ENCODE measurements around the gene ZCCHC10. TPM values are rescaled to one million over a fixed set of nuclear protein-coding genes. Genes with fewer than 3 reads are reported as not detected.

Gene ZCCHC10
- total and polyA plus RNA-seq, 9 of the 15 experiments (the other 6 are each of a cell fraction or from before 2014, with no cell fraction given), result 11.9 to 146 (median 51.8) TPM

- TF ChIP-seq ELK1 (CRISPR knock-in tag; IDR thresholded peaks at IDR 0.05) (no peak), SAP30 (IDR thresholded peaks at IDR 0.05; ENCODE audit: borderline replicate concordance, insufficient read depth, low read depth, low read length, poor library complexity, severe bottlenecking) (no peak), RUNX1 (IDR thresholded peaks at IDR 0.05; ENCODE audit: low read depth) (no peak), ZNF197 (CRISPR knock-in tag; IDR thresholded peaks at IDR 0.05; ENCODE audit: low read depth) (peak; percentile 89), BCOR (IDR thresholded peaks at IDR 0.05) (no peak), NFATC3 (IDR thresholded peaks at IDR 0.05) (no peak), PBX2 (CRISPR knock-in tag; IDR thresholded peaks at IDR 0.05; ENCODE audit: low read depth) (no peak), PBX2 (tag; conservative IDR thresholded peaks at IDR 0.05; ENCODE audit: low read depth) (peak; percentile 94), ZNF444 (CRISPR knock-in tag; IDR thresholded peaks at IDR 0.05) (no peak), GATA2 (CRISPR knock-in tag; IDR thresholded peaks at IDR 0.05) (no peak), SRF (CRISPR knock-in tag; IDR thresholded peaks at IDR 0.05) (peak; percentile 85 to 99), ZNF436 (CRISPR knock-in tag; IDR thresholded peaks at IDR 0.05) (no peak), CBX1 (IDR thresholded peaks at IDR 0.05; ENCODE audit: low read depth) (no peak), XRCC3 (IDR thresholded peaks at IDR 0.05) (no peak), ZNF395 (CRISPR knock-in tag; IDR thresholded peaks at IDR 0.05) (peak; percentile 49), MAFK (IDR thresholded peaks at IDR 0.05; ENCODE audit: low read length) (no peak), SMAD2 (IDR thresholded peaks at IDR 0.05; ENCODE audit: low read depth, low read length) (no peak), MEF2D (tag; conservative IDR thresholded peaks at IDR 0.05; ENCODE audit: low read depth) (peak; percentile 66; the same call in 1 of the 2 replicates), EGR1 (conservative IDR thresholded peaks at IDR 0.05) (peak; percentile 45), SMAD4 (CRISPR knock-in tag; conservative IDR thresholded peaks at IDR 0.05) (peak; percentile 54), JUN (IDR thresholded peaks at IDR 0.05; ENCODE audit: borderline replicate concordance, low read depth, low read length) (0 out of 2 replicates have a peak, but pooled peaks have one; percentile 3), JUN (CRISPR knock-in tag; IDR thresholded peaks at IDR 0.05; ENCODE audit: borderline replicate concordance) (no peak), ZNF785 (CRISPR knock-in tag; IDR thresholded peaks at IDR 0.05) (no peak), ASH1L (IDR thresholded peaks at IDR 0.05; ENCODE audit: borderline replicate concordance, low read depth, partially characterized antibody) (no peak)
Observed at GRCh38 chr5:132971483-132972435, 54.6 kb downstream of the ZCCHC10 start (continued).
